ENCODE measurements around the gene RAD23B. TPM values are rescaled to one million over a fixed set of nuclear protein-coding genes. Genes with fewer than 3 reads are reported as not detected.
A peak's percentile ranks its signal among the peaks of the same experiment; 100 is the strongest.

The RAD23B gene
- total RNA-seq, 1 experiment from 2014 or later: 251 TPM

DNA sequence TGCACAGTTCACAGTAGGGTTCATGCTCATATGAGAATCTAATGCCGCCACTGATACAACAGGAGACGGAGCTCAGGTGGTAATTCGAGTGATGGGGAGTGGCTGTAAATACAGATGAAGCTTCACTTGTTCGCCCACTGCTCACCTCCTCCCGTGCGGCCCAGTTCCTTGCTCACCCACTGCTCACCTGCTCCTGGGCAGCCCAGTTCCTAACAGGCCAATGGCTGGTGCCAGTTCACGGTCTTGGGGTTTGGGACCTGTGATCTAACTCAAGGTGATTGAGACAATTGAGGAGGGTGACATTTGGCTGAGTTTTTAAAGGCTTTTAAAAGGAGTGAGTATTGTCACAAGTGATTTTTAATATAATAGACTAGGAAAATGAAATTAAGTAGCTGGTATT lies 45.4 kb downstream of the RAD23B start (continued):
- TF ChIP-seq, protein P1, sequence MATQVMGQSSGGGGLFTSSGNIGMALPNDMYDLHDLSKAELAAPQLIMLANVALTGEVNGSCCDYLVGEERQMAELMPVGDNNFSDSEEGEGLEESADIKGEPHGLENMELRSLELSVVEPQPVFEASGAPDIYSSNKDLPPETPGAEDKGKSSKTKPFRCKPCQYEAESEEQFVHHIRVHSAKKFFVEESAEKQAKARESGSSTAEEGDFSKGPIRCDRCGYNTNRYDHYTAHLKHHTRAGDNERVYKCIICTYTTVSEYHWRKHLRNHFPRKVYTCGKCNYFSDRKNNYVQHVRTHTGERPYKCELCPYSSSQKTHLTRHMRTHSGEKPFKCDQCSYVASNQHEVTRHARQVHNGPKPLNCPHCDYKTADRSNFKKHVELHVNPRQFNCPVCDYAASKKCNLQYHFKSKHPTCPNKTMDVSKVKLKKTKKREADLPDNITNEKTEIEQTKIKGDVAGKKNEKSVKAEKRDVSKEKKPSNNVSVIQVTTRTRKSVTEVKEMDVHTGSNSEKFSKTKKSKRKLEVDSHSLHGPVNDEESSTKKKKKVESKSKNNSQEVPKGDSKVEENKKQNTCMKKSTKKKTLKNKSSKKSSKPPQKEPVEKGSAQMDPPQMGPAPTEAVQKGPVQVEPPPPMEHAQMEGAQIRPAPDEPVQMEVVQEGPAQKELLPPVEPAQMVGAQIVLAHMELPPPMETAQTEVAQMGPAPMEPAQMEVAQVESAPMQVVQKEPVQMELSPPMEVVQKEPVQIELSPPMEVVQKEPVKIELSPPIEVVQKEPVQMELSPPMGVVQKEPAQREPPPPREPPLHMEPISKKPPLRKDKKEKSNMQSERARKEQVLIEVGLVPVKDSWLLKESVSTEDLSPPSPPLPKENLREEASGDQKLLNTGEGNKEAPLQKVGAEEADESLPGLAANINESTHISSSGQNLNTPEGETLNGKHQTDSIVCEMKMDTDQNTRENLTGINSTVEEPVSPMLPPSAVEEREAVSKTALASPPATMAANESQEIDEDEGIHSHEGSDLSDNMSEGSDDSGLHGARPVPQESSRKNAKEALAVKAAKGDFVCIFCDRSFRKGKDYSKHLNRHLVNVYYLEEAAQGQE (IDR thresholded peaks at IDR 0.05; ENCODE audit: low read depth): no peak

GRCh38 chr9:107330420-107330819 lies 47.3 kb downstream of the RAD23B start:
- no peak overlapping the region for H3K27ac ChIP-seq (ENCODE audit: low read depth, low read length)
- H3K4me1 ChIP-seq (ENCODE audit: control insufficient read depth in 1 of 2, insufficient read depth in 2 of 2, low read length in 2 of 2): no peaks in the 10 kb centered on the region
- H2AFZ ChIP-seq (ENCODE audit: low read depth, low read length, poor library complexity, severe bottlenecking): no peak overlapping the region
- ATAC-seq: no peak
- intact Hi-C loops (cut with micrococcal nuclease): no loop called here
- H3K9me3 ChIP-seq (ENCODE audit: control insufficient read depth in 1 of 2, insufficient read depth in 1 of 2, low read depth in 1 of 2, low read length in 2 of 2): no peaks in the 10 kb centered on the region
- H3K9ac ChIP-seq (ENCODE audit: low read length): no peak overlapping the region
- H3K4me3 ChIP-seq (replicated peaks in 1 of 2; ENCODE audit: low read depth in 1 of 2, low read length in 2 of 2): no peak overlapping the region
- BruUV-seq (replicated peaks): TSS peak; percentile 27
- H3K79me2 ChIP-seq (ENCODE audit: insufficient read depth, low read length): peaks cover 100% of the 10 kb centered on the region
- peaks cover 42% of the 10 kb centered on the region for H4K20me1 ChIP-seq (ENCODE audit: insufficient read depth)
- H3K36me3 ChIP-seq (ENCODE audit: control insufficient read depth in 1 of 2, insufficient read depth in 2 of 2, low read length in 2 of 2): peaks cover 35 to 85% of the 10 kb centered on the region in 2 experiments
- CTCF ChIA-PET: no interaction called here
- no peaks in the 10 kb centered on the region for H3K27me3 ChIP-seq (ENCODE audit: insufficient read depth, low read length)
- no peak for TF ChIP-seq SRF (IDR thresholded peaks at IDR 0.05; ENCODE audit: low read depth)
- TF ChIP-seq YY1 (IDR thresholded peaks at IDR 0.05; ENCODE audit: extremely low read depth, insufficient replicate concordance, low read depth, low read length): no peak
- TF ChIP-seq CEBPB (IDR thresholded peaks at IDR 0.05; ENCODE audit: low read depth): no peak
- no peak for TF ChIP-seq ZNF274 (IDR thresholded peaks at IDR 0.05; ENCODE audit: low read depth, low read length)
- TF ChIP-seq ELF1 (IDR thresholded peaks at IDR 0.05; ENCODE audit: borderline replicate concordance, low read depth): no peak
- no peak for TF ChIP-seq EZH2 (IDR thresholded peaks at IDR 0.05)
- no peak for TF ChIP-seq CTCF (IDR thresholded peaks at IDR 0.05 in 2 of 3, conservative IDR thresholded peaks at IDR 0.05 in 1 of 3; ENCODE audit: borderline replicate concordance in 1 of 3, insufficient read depth in 1 of 3, low read depth in 2 of 3, low read length in 2 of 3)
- TF ChIP-seq ATF3 (IDR thresholded peaks at IDR 0.05): no peak
- no peak for TF ChIP-seq EGR1 (IDR thresholded peaks at IDR 0.05; ENCODE audit: low read depth)
- TF ChIP-seq, protein P1 (IDR thresholded peaks at IDR 0.05; ENCODE audit: low read depth): no peak
- TF ChIP-seq TCF7L2 (IDR thresholded peaks at IDR 0.05; ENCODE audit: borderline replicate concordance, extremely low read depth, insufficient read depth, insufficient read length): no peak
- no peak for TF ChIP-seq JUND (IDR thresholded peaks at IDR 0.05)
- no peak for DNase-seq (ENCODE audit: low read depth, low spot score)
- RAD21 ChIA-PET (ENCODE audit: low non-redundant PET in 1 of 2, low total read pairs in 2 of 2, uncharacterized antibody in 2 of 2, unreplicated experiment in 2 of 2): no interaction called here
- POLR2A ChIA-PET: no interaction called here
- no peaks in the 10 kb centered on the region for H3K9me2 ChIP-seq (ENCODE audit: insufficient read depth)
- no peak overlapping the region for H3K4me2 ChIP-seq (ENCODE audit: low read length)
